GM12878 (cell line): ENCODE data around the gene SMAGP. TPM values are rescaled to one million over a fixed set of nuclear protein-coding genes. Genes with fewer than 3 reads are reported as not detected.
A peak's percentile ranks its signal among the peaks of the same experiment; 100 is the strongest.

Source experiments
- BACH1 ChIP-seq: fragments of 450-650 bp; IDR thresholded peaks from 2 replicates; pipeline ENCODE4 v1.6.1; 2017; ENCODE audit warnings: mild to moderate bottlenecking, borderline replicate concordance
- BCL3 ChIP-seq: IDR thresholded peaks from 2 replicates; pipeline ENCODE4 v1.6.1; 2011; ENCODE audit warnings: borderline replicate concordance, low read depth, mild to moderate bottlenecking, moderate library complexity, low read length; ENCODE audit not compliant: insufficient read depth, poor library complexity, severe bottlenecking
- BHLHE40 ChIP-seq, 2 experiments: fragments of 450-650 bp in 1 of 2; IDR thresholded peaks; 2 replicates each; pipeline ENCODE4 v1.6.1; 2011 to 2017; ENCODE audit warnings: low read depth in 2 of 2, borderline replicate concordance in 1 of 2, improper control_type of control experiment in 1 of 2, low read length in 1 of 2, mild to moderate bottlenecking in 1 of 2
- CREB1 ChIP-seq: IDR thresholded peaks from 2 replicates; pipeline ENCODE4 v1.6.1; 2012; ENCODE audit warnings: low read depth, mild to moderate bottlenecking, inconsistent platforms
- EP300 ChIP-seq, 2 experiments: fragments of 150-350 bp in 1 of 2; IDR thresholded peaks; 2 replicates each; pipeline ENCODE4 v1.6.1; 2011 to 2012; ENCODE audit warnings: low read depth in 2 of 2, low read length in 2 of 2, borderline replicate concordance in 1 of 2, improper control_type of control experiment in 1 of 2, inconsistent platforms in 1 of 2; ENCODE audit not compliant: control insufficient read depth in 1 of 2
- FOS ChIP-seq: IDR thresholded peaks from 3 replicates; pipeline ENCODE4 v1.6.1; 2011; ENCODE audit warnings: borderline replicate concordance; ENCODE audit not compliant: insufficient read length; ENCODE audit errors: extremely low read depth
- HCFC1 ChIP-seq: fragments of 150-350 bp; IDR thresholded peaks from 2 replicates; pipeline ENCODE4 v1.6.1; 2014; ENCODE audit warnings: low read length
- HDAC2 ChIP-seq: fragments of 200-600 bp; sonication (generic); IDR thresholded peaks from 2 replicates; pipeline ENCODE4 v1.6.1; 2017
- HDGF ChIP-seq: fragments of 450-650 bp; IDR thresholded peaks from 2 replicates; pipeline ENCODE4 v1.6.1; 2016; ENCODE audit warnings: antibody characterized with exemption
- HSF1 ChIP-seq: fragments of 150-350 bp; IDR thresholded peaks from 2 replicates; pipeline ENCODE4 v1.6.1; 2014; ENCODE audit warnings: mild to moderate bottlenecking, low read depth, low read length
- IKZF1 ChIP-seq: fragments of 450-650 bp; conservative IDR thresholded peaks from 2 replicates; pipeline ENCODE4 v1.6.1; 2017; ENCODE audit warnings: antibody characterized with exemption, mild to moderate bottlenecking
- IRF3 ChIP-seq: fragments of 450-650 bp; IDR thresholded peaks from 2 replicates; pipeline ENCODE4 v1.6.1; 2014; ENCODE audit warnings: mild to moderate bottlenecking
- JUNB ChIP-seq: IDR thresholded peaks from 2 replicates; pipeline ENCODE4 v1.6.1; 2016; ENCODE audit warnings: antibody characterized with exemption, mild to moderate bottlenecking
- MEF2B ChIP-seq: fragments of 450-650 bp; IDR thresholded peaks from 2 replicates; pipeline ENCODE4 v1.6.1; 2018; ENCODE audit warnings: mild to moderate bottlenecking, moderate library complexity; ENCODE audit not compliant: partially characterized antibody, poor library complexity, severe bottlenecking
- NFIC ChIP-seq: IDR thresholded peaks from 2 replicates; pipeline ENCODE4 v1.6.1; 2012; ENCODE audit warnings: low read depth, mild to moderate bottlenecking, inconsistent platforms, low read length, moderate library complexity
- NR2C1 ChIP-seq: fragments of 450-650 bp; IDR thresholded peaks from 2 replicates; pipeline ENCODE4 v1.6.1; 2017; ENCODE audit warnings: antibody characterized with exemption, mild to moderate bottlenecking, moderate library complexity
- PAX8 ChIP-seq: fragments of 450-650 bp; IDR thresholded peaks from 2 replicates; pipeline ENCODE4 v1.6.1; 2017; ENCODE audit warnings: mild to moderate bottlenecking, moderate library complexity
- RAD21 ChIP-seq: IDR thresholded peaks from 2 replicates; pipeline ENCODE4 v1.6.1; 2011; ENCODE audit warnings: mild to moderate bottlenecking, low read depth, low read length, moderate library complexity; ENCODE audit not compliant: insufficient read depth
- RCOR1 ChIP-seq: conservative IDR thresholded peaks from 2 replicates; pipeline ENCODE4 v1.6.1; 2012; ENCODE audit warnings: low read depth, low read length, improper control_type of control experiment
- RFX5 ChIP-seq: IDR thresholded peaks from 2 replicates; pipeline ENCODE4 v1.6.1; 2011; ENCODE audit warnings: low read depth, low read length, improper control_type of control experiment
- SIN3A ChIP-seq: IDR thresholded peaks from 2 replicates; pipeline ENCODE4 v1.6.1; 2012; ENCODE audit warnings: low read depth, low read length, improper control_type of control experiment
- SREBF2 ChIP-seq: IDR thresholded peaks from 2 replicates; pipeline ENCODE4 v1.6.1; 2012; ENCODE audit warnings: mild to moderate bottlenecking, low read length
- WRNIP1 ChIP-seq: IDR thresholded peaks from 2 replicates; pipeline ENCODE4 v1.6.1; 2011; ENCODE audit warnings: low read depth, low read length, improper control_type of control experiment, borderline replicate concordance
- ZBED1 ChIP-seq: IDR thresholded peaks from 2 replicates; pipeline ENCODE4 v1.6.1; 2016; ENCODE audit warnings: borderline replicate concordance
- ZBTB4 ChIP-seq: fragments of 450-650 bp; formaldehyde crosslinking; IDR thresholded peaks from 2 replicates; pipeline ENCODE4 v1.4.0; 2022; ENCODE audit warnings: mild to moderate bottlenecking, moderate library complexity
- polyA plus RNA-seq, 11 experiments: library from polyadenylated mRNA; depleted of rRNA in 4 of 11; unstranded in 6 of 11; stranded (reverse) in 5 of 11; fragments of >200 nt; fragmentation: Nextera tagmentation in 4 of 11; fragmentation: Illumina TruSeq in 1 of 11; extraction: Ambion mirVana in 4 of 11; extraction: Trizol in 1 of 11; gene quantifications; 1 replicate in 1 of 11; 2 replicates in 10 of 11; pipeline versions ENCODE4 v1.2.1 to v1.2.3, GENCODE V29; 2011 to 2016; ENCODE audit warnings: inconsistent platforms in 2 of 11, missing spikeins in 2 of 11, low read depth in 1 of 11
- total RNA-seq, 4 experiments: library from RNA; depleted of rRNA in 3 of 4; stranded (reverse); fragments of >200 nt in 3 of 4; fragmentation: Illumina TruSeq in 1 of 4; extraction: Trizol in 1 of 4; gene quantifications; 2 replicates each; pipeline versions ENCODE4 v1.2.1 to v1.2.3, GENCODE V29; 2013 to 2021

SMAGP gene
- total and polyA plus RNA-seq, 10 of the 15 experiments (the other 5 are each of a cell fraction or from before 2014, with no cell fraction given), result 0.42 to 7.1 (median 3.9) TPM

- 0 out of 2 replicates have a peak, but pooled peaks have one; percentile 36 for TF ChIP-seq IKZF1
- no peak for TF ChIP-seq SREBF2
- TF ChIP-seq SIN3A, result no peak
- no peak for TF ChIP-seq IRF3
- TF ChIP-seq FOS, result no peak
- TF ChIP-seq BACH1, result no peak
- TF ChIP-seq HDAC2, result no peak
- no peak for TF ChIP-seq HCFC1
- no peak for TF ChIP-seq NR2C1
- TF ChIP-seq BCL3, result no peak
- TF ChIP-seq PAX8, result no peak
- TF ChIP-seq WRNIP1, result no peak
- TF ChIP-seq BHLHE40 (IDR thresholded peaks at IDR 0.05; ENCODE audit: borderline replicate concordance in 1 of 2, low read depth in 2 of 2, low read length in 1 of 2), result peak; percentile 47 to 53; a peak in 2 of 4 replicates
- TF ChIP-seq HDGF, result no peak
- TF ChIP-seq MEF2B, result no peak
- TF ChIP-seq RCOR1, result no peak
- TF ChIP-seq ZBTB4 (CRISPR knock-in tag), result no peak
- TF ChIP-seq NFIC, result no peak; the same call in 1 of the 2 replicates
- no peak for TF ChIP-seq EP300 (IDR thresholded peaks at IDR 0.05; ENCODE audit: borderline replicate concordance in 1 of 2, control insufficient read depth in 1 of 2, low read depth in 2 of 2, low read length in 2 of 2)
- no peak for TF ChIP-seq RFX5
- no peak for TF ChIP-seq HSF1
- no peak for TF ChIP-seq JUNB
- no peak for TF ChIP-seq ZBED1
- TF ChIP-seq RAD21, result peak; percentile 30; the same call in 1 of the 2 replicates
- TF ChIP-seq CREB1, result peak; percentile 62
Measured at GRCh38 chr12:51217968-51218606, 52.1 kb downstream of the SMAGP start, which contains the start of gene POU6F1 (continued).
